GM18909 (cell line): ENCODE data around the gene FETUB.
"Not testable (repeated sequence)": the region's sequence is repeated elsewhere in the genome, so short reads cannot be mapped to it uniquely, and the experiment has no call there.

Experiments used
- ATAC-seq: cut with Tn5 transposase; IDR thresholded peaks from one replicate; pipeline ENCODE4 v1.9.1; 2021; ENCODE audit warnings: mild to moderate bottlenecking; ENCODE audit not compliant: unreplicated experiment, poor library complexity

The FETUB gene

DNA sequence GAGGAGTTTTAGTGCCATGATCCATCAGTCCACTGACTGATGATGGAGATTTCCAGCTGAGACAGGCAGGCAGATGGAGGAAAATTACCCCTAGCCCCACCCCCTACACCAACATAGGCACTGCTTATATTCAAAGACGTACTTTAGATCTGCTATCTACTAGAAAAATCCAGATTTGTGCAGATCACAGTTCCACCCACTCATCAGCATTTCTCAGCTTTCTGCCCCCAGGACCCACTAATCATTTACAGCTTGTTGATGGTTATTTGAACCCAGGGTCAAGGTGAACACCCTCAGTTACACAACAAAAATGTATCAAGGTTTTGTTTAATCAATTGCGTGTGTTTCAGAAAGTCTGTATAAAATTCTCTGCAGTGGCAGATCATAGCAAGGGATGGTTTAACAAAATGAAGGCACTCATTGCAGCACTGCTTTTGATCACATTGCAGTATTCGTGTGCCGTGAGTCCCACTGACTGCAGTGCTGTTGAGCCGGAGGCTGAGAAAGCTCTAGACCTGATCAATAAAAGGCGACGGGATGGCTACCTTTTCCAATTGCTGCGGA, 25.5 kb downstream of the FETUB start, which contains the start of gene HRG:
Gene HRG (plus strand): TSS at position 390 of the 564 bp plus-strand sequence. CDS start 18 bp downstream, at position 408.
- ATAC-seq: no peak

- no peak for ATAC-seq
Measured at GRCh38 chr3:186668426-186668825, 28.2 kb downstream of the FETUB start.

DNA sequence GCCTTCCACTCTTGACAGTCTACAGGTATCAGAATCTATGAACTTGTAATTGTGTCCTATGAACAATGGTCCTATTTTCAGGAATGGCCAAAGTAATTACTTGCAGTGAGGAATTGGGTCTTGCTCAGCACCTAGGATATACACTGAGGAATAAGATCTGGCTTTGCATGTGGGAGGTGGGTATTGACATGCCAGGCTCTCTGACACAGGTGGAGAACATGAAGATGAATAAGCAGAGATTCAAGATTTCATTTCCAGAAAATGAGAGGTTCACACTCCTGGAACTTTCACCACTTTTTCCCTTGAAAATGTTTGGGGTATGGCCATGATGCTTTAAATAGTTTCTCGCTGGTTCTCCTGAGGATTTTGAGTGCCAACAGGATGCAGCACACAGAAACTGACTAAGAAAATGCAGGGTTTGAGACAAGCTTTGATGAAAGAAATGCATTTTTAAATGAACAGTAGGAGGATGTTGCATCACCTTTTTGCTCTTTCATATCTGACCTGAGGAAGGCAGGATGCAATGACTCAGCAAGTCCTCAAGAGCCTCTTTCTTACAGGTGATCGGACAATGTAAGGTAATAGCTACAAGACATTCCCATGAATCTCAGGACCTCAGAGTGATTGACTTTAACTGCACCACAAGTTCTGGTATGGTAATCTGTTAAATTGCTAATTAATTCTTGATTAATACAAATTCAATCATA, 29.3 kb downstream of the FETUB start:
- ATAC-seq: no peak

- no peak for ATAC-seq
Measured at GRCh38 chr3:186670155-186670554, 30.0 kb downstream of the FETUB start.

DNA sequence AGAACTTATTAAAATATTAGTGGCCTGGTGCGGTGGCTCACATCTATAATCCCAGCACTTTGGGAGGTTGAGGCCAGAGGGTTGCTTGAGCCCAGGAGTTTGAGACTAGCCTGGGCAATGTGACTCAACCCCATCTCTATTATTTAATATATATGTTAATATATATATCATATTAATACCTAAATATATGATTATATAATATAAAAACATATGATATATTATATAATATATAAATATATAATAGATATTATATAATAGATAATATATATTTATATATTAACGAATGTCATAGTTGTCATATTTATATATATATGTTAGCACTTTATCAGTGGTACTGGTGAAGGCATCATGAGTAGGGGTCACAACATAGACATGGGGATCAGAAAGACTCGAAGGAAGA, 30.9 kb downstream of the FETUB start:
- no peak for ATAC-seq

GRCh38 chr3:186678604-186679003, 38.4 kb downstream of the FETUB start:
- ATAC-seq: no peak

DNA sequence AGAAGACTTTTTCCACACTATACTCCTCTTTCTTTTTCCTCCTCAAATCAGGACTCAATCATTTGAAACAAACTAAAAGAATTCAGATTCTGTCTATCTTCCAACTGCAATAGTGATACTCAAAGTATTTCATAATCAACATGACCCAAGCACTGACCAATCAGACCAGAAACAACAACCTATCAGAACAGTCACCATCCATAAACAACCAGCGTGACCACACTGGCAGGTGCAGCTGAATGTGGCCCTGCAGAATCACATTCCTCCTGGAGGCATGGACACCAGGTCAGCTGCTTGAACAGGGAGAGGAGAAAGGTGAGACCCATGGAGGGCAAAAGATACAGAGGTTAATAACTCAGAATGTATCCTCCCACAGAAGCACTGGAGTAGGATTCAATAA, 39.0 kb downstream of the FETUB start:
- ATAC-seq: no peak

DNA sequence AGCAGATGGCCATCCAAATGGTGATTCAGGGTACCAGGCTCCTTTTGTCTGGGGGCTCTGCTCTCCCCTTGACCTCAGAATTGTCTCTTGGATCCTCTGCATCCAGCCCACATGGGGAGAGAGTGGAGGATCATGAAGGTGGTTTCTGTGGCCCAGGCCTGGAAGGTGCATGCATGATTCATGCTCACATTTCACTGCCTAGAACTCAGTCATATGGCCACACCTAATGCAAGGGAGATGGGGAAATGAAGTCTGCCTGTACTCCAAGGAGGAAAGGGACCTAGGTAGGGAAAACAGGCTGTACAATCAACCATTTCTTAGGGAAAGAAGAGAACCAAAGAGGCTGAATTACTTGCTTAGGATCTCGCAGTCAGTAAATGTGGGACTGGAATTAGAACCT, 40.7 kb downstream of the FETUB start:
- no peak for ATAC-seq

DNA sequence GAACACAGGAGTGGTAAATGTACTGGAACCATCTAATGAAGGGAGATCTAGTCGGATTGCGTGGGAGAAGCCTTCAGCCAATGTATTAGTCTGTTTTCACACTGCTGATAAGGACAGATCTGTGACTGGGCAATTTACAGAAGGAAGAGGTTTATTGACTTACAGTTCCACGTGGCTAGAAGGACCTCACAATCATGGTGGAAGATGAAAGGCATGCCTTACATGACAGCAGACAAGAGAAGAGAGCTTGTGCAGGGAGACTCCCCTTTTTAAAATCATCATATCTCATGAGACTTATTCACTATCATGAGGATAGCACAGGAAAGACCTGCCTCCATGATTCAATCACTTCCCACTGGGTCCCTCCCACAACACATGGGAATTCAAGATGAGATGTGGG, 42.6 kb downstream of the FETUB start:
- ATAC-seq: no peak

DNA sequence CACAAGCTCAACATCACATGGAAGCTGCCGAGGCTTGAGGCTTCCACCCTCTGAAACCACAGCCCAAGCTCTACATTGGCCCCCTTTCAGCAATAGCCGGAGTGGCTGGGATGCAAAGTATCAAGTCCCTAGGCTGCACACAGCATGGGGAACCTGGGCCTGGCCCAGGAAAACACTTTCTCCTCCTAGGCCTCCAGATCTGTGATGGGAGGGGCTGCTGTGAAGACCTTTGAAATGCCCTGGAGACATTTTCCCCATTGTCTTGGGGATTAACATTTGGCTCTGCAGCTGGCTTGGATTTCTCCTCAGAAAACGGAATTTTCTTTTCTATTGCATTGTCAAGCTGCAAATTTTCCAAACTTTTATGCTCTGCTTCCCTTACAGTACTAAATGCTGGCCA, 43.8 kb downstream of the FETUB start:
- ATAC-seq: no peak

GRCh38 chr3:186686475-186686874, 46.3 kb downstream of the FETUB start:
- not testable (repeated sequence) for ATAC-seq

- ATAC-seq: no peak
Measured at GRCh38 chr3:186687120-186687651, 47.0 kb downstream of the FETUB start.

DNA sequence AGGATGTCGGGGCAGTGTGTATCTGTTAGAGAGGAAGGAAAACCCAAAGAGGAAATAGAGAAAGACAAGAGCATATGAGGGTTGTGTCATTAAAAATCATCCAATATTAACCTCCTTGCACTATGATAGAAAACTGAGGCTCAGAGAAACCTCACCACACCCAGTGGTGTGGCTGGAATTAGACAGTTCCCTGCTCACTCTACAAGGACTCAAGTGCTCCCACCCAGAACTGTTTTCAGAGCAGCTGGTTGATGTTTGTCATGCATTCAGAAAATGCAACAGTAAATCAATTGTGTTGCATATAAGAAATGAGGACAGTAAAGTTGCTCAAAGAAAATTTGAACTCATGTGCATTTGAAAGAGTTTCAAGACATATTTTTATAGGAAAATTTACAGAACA, 50.1 kb downstream of the FETUB start:
- ATAC-seq: not testable (repeated sequence)

GRCh38 chr3:186691676-186692075, 51.5 kb downstream of the FETUB start:
- no peak for ATAC-seq

GRCh38 chr3:186693843-186694242, 53.6 kb downstream of the FETUB start:
- no peak for ATAC-seq

GRCh38 chr3:186694288-186695032, 54.3 kb downstream of the FETUB start:
- ATAC-seq: no peak

GRCh38 chr3:186696522-186696921, 56.3 kb downstream of the FETUB start:
- no peak for ATAC-seq

- no peak for ATAC-seq
Measured at GRCh38 chr3:186697510-186697909, 57.3 kb downstream of the FETUB start.

- ATAC-seq: no peak
Measured at GRCh38 chr3:186700267-186700666, 60.1 kb downstream of the FETUB start.

- not testable (repeated sequence) for ATAC-seq
Measured at GRCh38 chr3:186702451-186702850, 62.3 kb downstream of the FETUB start.
